Measurements from ENCODE around the gene EIF4A3.

DNA sequence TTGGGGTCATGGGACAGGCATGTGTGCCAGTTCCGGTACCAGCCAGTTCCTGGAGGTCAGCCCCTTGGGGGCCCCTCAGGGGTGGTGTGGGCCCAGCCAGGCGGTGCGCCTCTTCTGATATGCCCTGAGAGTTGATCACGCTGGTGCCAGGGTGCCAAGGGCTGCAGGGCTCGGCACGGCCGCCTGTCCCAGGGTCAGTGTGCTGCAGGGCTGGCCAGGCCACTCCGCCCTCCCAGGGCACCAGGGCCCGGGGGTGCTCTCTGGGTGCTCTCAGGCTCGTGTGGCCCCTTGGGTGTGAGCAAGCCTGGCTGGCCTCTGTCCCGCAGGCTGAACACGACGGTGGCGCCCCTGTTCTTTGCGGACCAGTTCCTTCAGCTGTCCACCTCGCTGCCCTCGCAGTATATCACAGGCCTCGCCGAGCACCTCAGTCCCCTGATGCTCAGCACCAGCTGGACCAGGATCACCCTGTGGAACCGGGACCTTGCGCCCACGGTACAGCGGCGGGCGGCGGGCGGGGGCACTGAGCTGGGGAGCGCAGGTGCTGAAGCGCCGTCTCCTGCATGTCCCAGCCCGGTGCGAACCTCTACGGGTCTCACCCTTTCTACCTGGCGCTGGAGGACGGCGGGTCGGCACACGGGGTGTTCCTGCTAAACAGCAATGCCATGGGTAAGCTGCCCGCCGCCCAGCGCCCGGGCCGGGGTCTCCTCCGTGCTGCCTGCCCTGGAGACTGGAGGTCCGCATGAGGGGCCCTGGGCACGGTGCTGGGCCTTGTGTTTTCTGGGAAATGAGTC, 39.5 kb downstream of the EIF4A3 start:
- no peak for TF ChIP-seq CTCF (IDR thresholded peaks at IDR 0.05)
- no peak for TF ChIP-seq POLR2A (IDR thresholded peaks at IDR 0.05)
- TF ChIP-seq POLR2AphosphoS5 (IDR thresholded peaks at IDR 0.05): no peak
- TF ChIP-seq EP300 (IDR thresholded peaks at IDR 0.05): no peak
